HepG2 (cell line): ENCODE measurements around the gene BBS9. TPM values are rescaled to one million over a fixed set of nuclear protein-coding genes. Genes with fewer than 3 reads are reported as not detected.

Source experiments
- ASH2L ChIP-seq: fragments of 300-600, 200-600 bp; sonication (generic); IDR thresholded peaks from 2 replicates; pipeline ENCODE4 v1.7.0; 2017; ENCODE audit warnings: low read depth, mild to moderate bottlenecking, moderate library complexity, mixed read lengths, low read length; ENCODE audit not compliant: insufficient read length
- BCL3 ChIP-seq: sonication (generic); formaldehyde crosslinking; IDR thresholded peaks from 2 replicates; pipeline ENCODE4 v1.5.1; 2020; ENCODE audit warnings: mild to moderate bottlenecking, missing genetic modification reagents, moderate library complexity
- FOXJ3 ChIP-seq: sonication (generic); formaldehyde crosslinking; IDR thresholded peaks from 2 replicates; pipeline ENCODE4 v1.4.0; 2020; ENCODE audit warnings: missing genetic modification reagents, mild to moderate bottlenecking, borderline replicate concordance
- FOXK1 ChIP-seq: sonication (generic); formaldehyde crosslinking; IDR thresholded peaks from 2 replicates; pipeline ENCODE4 v1.4.0; 2020; ENCODE audit warnings: low read depth, missing genetic modification reagents, borderline replicate concordance
- FOXK2 ChIP-seq: fragments of 450-650 bp; IDR thresholded peaks from 2 replicates; pipeline ENCODE4 v1.6.1; 2016
- GABPB1 ChIP-seq: IDR thresholded peaks from 2 replicates; pipeline ENCODE4 v1.6.1; 2016; ENCODE audit warnings: mild to moderate bottlenecking, missing genetic modification reagents, moderate library complexity, missing compliant biosample characterization
- GATAD1 ChIP-seq: IDR thresholded peaks from 2 replicates; pipeline ENCODE4 v1.6.1; 2016; ENCODE audit warnings: missing genetic modification reagents, missing compliant biosample characterization
- HOXA9 ChIP-seq: sonication (generic); formaldehyde crosslinking; IDR thresholded peaks from 2 replicates; pipeline ENCODE4 v1.8.1; 2022; ENCODE audit warnings: missing genetic modification reagents, mild to moderate bottlenecking, moderate library complexity, borderline replicate concordance
- LCORL ChIP-seq, 2 experiments: fragments of 450-650 bp in 1 of 2; sonication (generic) in 1 of 2; formaldehyde crosslinking in 1 of 2; IDR thresholded peaks; 2 replicates each; pipeline versions ENCODE4 v1.5.0 to v1.6.1; 2017 to 2020; ENCODE audit warnings: antibody characterized with exemption in 1 of 2, missing genetic modification reagents in 1 of 2
- MIER3 ChIP-seq: IDR thresholded peaks from 2 replicates; pipeline ENCODE4 v1.6.1; 2016; ENCODE audit warnings: missing compliant biosample characterization, borderline replicate concordance
- NCOR1 ChIP-seq: fragments of 200-600 bp; sonication (generic); IDR thresholded peaks from 2 replicates; pipeline ENCODE4 v1.7.0; 2017; ENCODE audit warnings: antibody characterized with exemption, low read length, borderline replicate concordance
- NFKB2 ChIP-seq: sonication (generic); formaldehyde crosslinking; IDR thresholded peaks from 2 replicates; pipeline ENCODE4 v1.4.0; 2020; ENCODE audit warnings: missing genetic modification reagents, borderline replicate concordance
- POLR2AphosphoS5 ChIP-seq: IDR thresholded peaks from 2 replicates; pipeline ENCODE4 v1.6.1; 2012; ENCODE audit warnings: low read depth, low read length
- RFX5 ChIP-seq: IDR thresholded peaks from 2 replicates; pipeline ENCODE4 v1.6.1; 2011; ENCODE audit warnings: low read depth, low read length, improper control_type of control experiment
- RXRA ChIP-seq: sonication (generic); formaldehyde crosslinking; IDR thresholded peaks from 2 replicates; pipeline ENCODE4 v1.5.1; 2020; ENCODE audit warnings: missing genetic modification reagents
- SALL2 ChIP-seq: sonication (generic); formaldehyde crosslinking; IDR thresholded peaks from 2 replicates; pipeline ENCODE4 v1.8.1; 2023; ENCODE audit warnings: mild to moderate bottlenecking, missing genetic modification reagents, inconsistent platforms
- SUZ12 ChIP-seq: fragments of 150-350 bp; IDR thresholded peaks from 2 replicates; pipeline ENCODE4 v1.6.1; 2014; ENCODE audit warnings: low read depth, low read length
- TBX2 ChIP-seq: sonication (generic); formaldehyde crosslinking; IDR thresholded peaks from 2 replicates; pipeline ENCODE4 v1.5.0; 2020; ENCODE audit warnings: missing genetic modification reagents, mild to moderate bottlenecking, borderline replicate concordance
- TBX3 ChIP-seq: fragments of 450-650 bp; IDR thresholded peaks from 2 replicates; pipeline ENCODE4 v1.6.1; 2017; ENCODE audit warnings: antibody characterized with exemption, mild to moderate bottlenecking, inconsistent platforms, borderline replicate concordance
- TCF7L2 ChIP-seq: IDR thresholded peaks from 2 replicates; pipeline ENCODE4 v1.6.1; 2011; ENCODE audit warnings: mild to moderate bottlenecking, low read depth, low read length, moderate library complexity
- ZFX ChIP-seq: sonication (generic); formaldehyde crosslinking; IDR thresholded peaks from 2 replicates; pipeline ENCODE4 v1.4.0; 2020; ENCODE audit warnings: mild to moderate bottlenecking, low read depth, missing genetic modification reagents, moderate library complexity
- ZMYM2 ChIP-seq: sonication (generic); formaldehyde crosslinking; IDR thresholded peaks from 2 replicates; pipeline ENCODE4 v1.8.0; 2022; ENCODE audit warnings: mild to moderate bottlenecking, missing genetic modification reagents
- ZNF235 ChIP-seq: sonication (generic); formaldehyde crosslinking; IDR thresholded peaks from 2 replicates; pipeline ENCODE4 v1.8.1; 2023; ENCODE audit warnings: mild to moderate bottlenecking, missing genetic modification reagents, borderline replicate concordance
- ZNF3 ChIP-seq: IDR thresholded peaks from 2 replicates; pipeline ENCODE4 v1.7.0; 2017; ENCODE audit warnings: inconsistent platforms
- ZSCAN31 ChIP-seq: sonication (generic); formaldehyde crosslinking; IDR thresholded peaks from 2 replicates; pipeline ENCODE4 v1.5.0; 2020; ENCODE audit warnings: low read depth, mild to moderate bottlenecking, missing genetic modification reagents
- polyA plus RNA-seq, 8 experiments: library from polyadenylated mRNA; depleted of rRNA in 3 of 8; stranded (reverse) in 7 of 8; unstranded in 1 of 8; fragments of >200 nt; fragmentation: Illumina TruSeq in 4 of 8; extraction: Trizol in 4 of 8; gene quantifications; 2 replicates each; pipeline versions ENCODE4 v1.2.1 to v1.2.3, GENCODE V29; 2011 to 2016; ENCODE audit warnings: low read depth in 4 of 8, missing spikeins in 1 of 8, mixed read lengths in 1 of 8; ENCODE audit not compliant: insufficient read depth in 1 of 8
- total RNA-seq, 5 experiments: library from RNA; depleted of rRNA; stranded (reverse); fragments of >200 nt; fragmentation: Illumina TruSeq; extraction: Trizol; gene quantifications; 2 replicates each; pipeline ENCODE4 v1.2.3, GENCODE V29; 2016; ENCODE audit warnings: low read depth in 1 of 5
- TF ChIP-seq, protein P1 (sequence below), 2 experiments: sonication (generic) in 1 of 2; formaldehyde crosslinking in 1 of 2; IDR thresholded peaks; 2 replicates each; pipeline versions ENCODE4 v1.5.1 to v1.6.1; 2011 to 2020; ENCODE audit warnings: borderline replicate concordance in 1 of 2, low read depth in 1 of 2, low read length in 1 of 2, mild to moderate bottlenecking in 1 of 2, missing genetic modification reagents in 1 of 2, moderate library complexity in 1 of 2

BBS9 gene
- total and polyA plus RNA-seq, 2 of the 13 experiments (the other 11 are each of a cell fraction or from before 2014, with no cell fraction given), result 5.1 to 7.8 TPM

DNA sequence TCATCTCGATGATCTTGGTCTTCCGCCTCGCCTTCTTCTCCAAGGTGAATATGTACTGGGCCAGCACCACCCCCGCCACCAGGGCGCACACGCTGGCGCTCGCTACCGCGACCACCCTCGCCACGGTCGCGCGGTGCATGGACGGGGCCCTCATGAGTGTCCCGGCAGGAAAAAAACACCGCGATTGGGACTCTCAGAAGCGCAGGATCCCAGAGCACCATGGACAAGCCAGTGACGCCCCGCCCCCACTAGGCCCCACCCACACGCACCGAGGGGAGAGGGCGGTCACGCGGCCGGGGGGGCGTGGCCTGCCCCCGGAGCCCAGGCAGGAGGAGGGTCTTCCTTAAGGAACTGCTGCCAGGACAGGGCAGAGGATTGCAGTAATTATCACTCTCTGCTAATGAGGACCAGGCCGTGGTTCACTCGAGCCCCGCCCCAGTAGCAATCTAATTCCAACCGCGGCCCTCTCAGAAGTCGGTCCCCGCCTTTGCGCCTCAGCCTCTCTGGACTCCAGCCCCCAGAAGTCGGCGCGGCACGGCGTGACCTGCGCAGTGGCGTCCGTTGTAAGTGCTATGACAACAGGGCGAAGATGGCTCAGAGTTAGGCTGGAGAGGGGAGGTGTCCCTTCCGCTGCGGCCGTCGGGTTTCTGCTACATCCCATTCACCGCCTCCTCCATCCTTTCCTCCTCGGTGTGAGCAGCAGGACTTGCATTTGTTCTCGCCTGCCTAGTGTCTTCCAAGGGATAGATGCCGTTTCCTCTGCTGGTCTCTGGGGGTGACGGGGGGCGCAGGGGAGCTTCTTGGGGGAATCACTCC lies at the start of gene BBS9 (continued):
- TF ChIP-seq ZNF3 (CRISPR knock-in tag), result no peak
- TF ChIP-seq ZSCAN31 (CRISPR knock-in tag), result 0 out of 2 replicates have a peak, but pooled peaks have one; percentile 55
- TF ChIP-seq ASH2L, result peak; percentile 66
- TF ChIP-seq GATAD1 (CRISPR knock-in tag), result peak; percentile 61
- peak; percentile 81 for TF ChIP-seq GABPB1 (CRISPR knock-in tag)
- TF ChIP-seq FOXK2, result peak; percentile 61; the same call in 1 of the 2 replicates
- peak; percentile 57 for TF ChIP-seq SUZ12
- TF ChIP-seq FOXK1 (CRISPR knock-in tag), result peak; percentile 94; the same call in 1 of the 2 replicates
- TF ChIP-seq TCF7L2, result no peak
- TF ChIP-seq BCL3 (CRISPR knock-in tag), result peak; percentile 62; the same call in 1 of the 2 replicates
- peak; percentile 73; the same call in 1 of the 2 replicates for TF ChIP-seq SALL2 (CRISPR knock-in tag)
- TF ChIP-seq FOXJ3, result no peak
- peak; percentile 58 for TF ChIP-seq POLR2AphosphoS5
- peak; percentile 27; the same call in 1 of the 2 replicates for TF ChIP-seq NFKB2 (CRISPR knock-in tag)
- TF ChIP-seq TBX3, result peak; percentile 81; the same call in 1 of the 2 replicates
- TF ChIP-seq, protein P1, sequence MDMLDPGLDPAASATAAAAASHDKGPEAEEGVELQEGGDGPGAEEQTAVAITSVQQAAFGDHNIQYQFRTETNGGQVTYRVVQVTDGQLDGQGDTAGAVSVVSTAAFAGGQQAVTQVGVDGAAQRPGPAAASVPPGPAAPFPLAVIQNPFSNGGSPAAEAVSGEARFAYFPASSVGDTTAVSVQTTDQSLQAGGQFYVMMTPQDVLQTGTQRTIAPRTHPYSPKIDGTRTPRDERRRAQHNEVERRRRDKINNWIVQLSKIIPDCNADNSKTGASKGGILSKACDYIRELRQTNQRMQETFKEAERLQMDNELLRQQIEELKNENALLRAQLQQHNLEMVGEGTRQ (IDR thresholded peaks at IDR 0.05; ENCODE audit: low read depth, low read length), result no peak
- TF ChIP-seq, protein P1 (CRISPR knock-in tag; IDR thresholded peaks at IDR 0.05; ENCODE audit: borderline replicate concordance), result peak; percentile 63; the same call in 1 of the 2 replicates
- TF ChIP-seq RXRA (CRISPR knock-in tag), result peak; percentile 43; the same call in 1 of the 2 replicates
- TF ChIP-seq ZMYM2, result peak; percentile 56
- TF ChIP-seq MIER3 (CRISPR knock-in tag), result peak; percentile 62; the same call in 1 of the 2 replicates
- peak; percentile 68; the same call in 1 of the 2 replicates for TF ChIP-seq ZNF235 (CRISPR knock-in tag)
- peak; percentile 48; the same call in 1 of the 2 replicates for TF ChIP-seq NCOR1
- TF ChIP-seq TBX2 (CRISPR knock-in tag), result peak; percentile 85
- TF ChIP-seq LCORL (IDR thresholded peaks at IDR 0.05), result no peak
- TF ChIP-seq LCORL (CRISPR knock-in tag; IDR thresholded peaks at IDR 0.05), result peak; percentile 49; the same call in 1 of the 2 replicates
- TF ChIP-seq ZFX, result peak; percentile 93
- TF ChIP-seq HOXA9 (CRISPR knock-in tag), result no peak
- 0 out of 2 replicates have a peak, but pooled peaks have one; percentile 13 for TF ChIP-seq RFX5
